Vagina (tissue), 2 donors: Measurements from ENCODE around the gene TEX2.

Experiments
- POLR2A ChIP-seq, 2 donors: fragments of 450-650 bp; IDR thresholded peaks; one replicate each; pipeline ENCODE4 v1.6.1; 2017; ENCODE audit warnings: antibody characterized with exemption in 2 of 2, mild to moderate bottlenecking in 2 of 2, moderate library complexity in 2 of 2
- TF ChIP-seq, protein P1 (sequence below), 3 experiments: fragments of 450-650 bp in 2 of 3; fragments of 200-600 bp in 1 of 3; sonication (generic) in 1 of 3; IDR thresholded peaks; one replicate each; pipeline ENCODE4 v1.5.1; 2017 to 2019; ENCODE audit warnings: antibody characterized with exemption in 3 of 3, mild to moderate bottlenecking in 2 of 3, moderate library complexity in 2 of 3

GRCh38 chr17:64174686-64175456, 88.2 kb downstream of the TEX2 start:
- TF ChIP-seq, protein P1, sequence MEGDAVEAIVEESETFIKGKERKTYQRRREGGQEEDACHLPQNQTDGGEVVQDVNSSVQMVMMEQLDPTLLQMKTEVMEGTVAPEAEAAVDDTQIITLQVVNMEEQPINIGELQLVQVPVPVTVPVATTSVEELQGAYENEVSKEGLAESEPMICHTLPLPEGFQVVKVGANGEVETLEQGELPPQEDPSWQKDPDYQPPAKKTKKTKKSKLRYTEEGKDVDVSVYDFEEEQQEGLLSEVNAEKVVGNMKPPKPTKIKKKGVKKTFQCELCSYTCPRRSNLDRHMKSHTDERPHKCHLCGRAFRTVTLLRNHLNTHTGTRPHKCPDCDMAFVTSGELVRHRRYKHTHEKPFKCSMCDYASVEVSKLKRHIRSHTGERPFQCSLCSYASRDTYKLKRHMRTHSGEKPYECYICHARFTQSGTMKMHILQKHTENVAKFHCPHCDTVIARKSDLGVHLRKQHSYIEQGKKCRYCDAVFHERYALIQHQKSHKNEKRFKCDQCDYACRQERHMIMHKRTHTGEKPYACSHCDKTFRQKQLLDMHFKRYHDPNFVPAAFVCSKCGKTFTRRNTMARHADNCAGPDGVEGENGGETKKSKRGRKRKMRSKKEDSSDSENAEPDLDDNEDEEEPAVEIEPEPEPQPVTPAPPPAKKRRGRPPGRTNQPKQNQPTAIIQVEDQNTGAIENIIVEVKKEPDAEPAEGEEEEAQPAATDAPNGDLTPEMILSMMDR (IDR thresholded peaks at IDR 0.05): no peak
- TF ChIP-seq POLR2A (IDR thresholded peaks at IDR 0.05): no peak
